Measurements from ENCODE around the gene CRYBG1.
"Not testable (repeated sequence)": the region's sequence is repeated elsewhere in the genome, so short reads cannot be mapped to it uniquely, and the experiment has no call there.

Gene CRYBG1

DNA sequence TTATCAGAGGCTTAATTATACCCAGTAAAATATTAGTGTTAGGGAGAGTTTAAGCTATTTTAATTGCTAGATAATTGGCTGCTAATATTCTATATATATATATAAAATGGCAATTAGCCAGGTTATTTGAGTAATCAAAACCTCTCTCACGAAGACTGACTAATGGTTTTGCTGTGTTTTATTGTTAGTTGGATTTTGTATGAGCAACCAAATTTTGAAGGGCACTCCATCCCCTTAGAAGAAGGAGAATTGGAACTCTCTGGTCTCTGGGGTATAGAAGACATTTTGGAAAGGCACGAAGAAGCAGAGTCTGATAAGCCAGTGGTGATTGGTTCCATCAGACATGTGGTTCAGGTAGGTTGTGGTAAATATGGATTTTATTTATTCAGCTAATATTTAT, 166.6 kb downstream of the CRYBG1 start:
- no peak for DNase-seq (ENCODE audit: low read depth)

GRCh38 chr6:106527979-106528378, 167.5 kb downstream of the CRYBG1 start:
- peak; percentile 93 for DNase-seq (ENCODE audit: low read depth)

- no peak for DNase-seq (ENCODE audit: low read depth)
Measured at GRCh38 chr6:106528521-106528920, 168.0 kb downstream of the CRYBG1 start.

GRCh38 chr6:106529438-106529837, 168.9 kb downstream of the CRYBG1 start:
- DNase-seq (ENCODE audit: low read depth): no peak

DNA sequence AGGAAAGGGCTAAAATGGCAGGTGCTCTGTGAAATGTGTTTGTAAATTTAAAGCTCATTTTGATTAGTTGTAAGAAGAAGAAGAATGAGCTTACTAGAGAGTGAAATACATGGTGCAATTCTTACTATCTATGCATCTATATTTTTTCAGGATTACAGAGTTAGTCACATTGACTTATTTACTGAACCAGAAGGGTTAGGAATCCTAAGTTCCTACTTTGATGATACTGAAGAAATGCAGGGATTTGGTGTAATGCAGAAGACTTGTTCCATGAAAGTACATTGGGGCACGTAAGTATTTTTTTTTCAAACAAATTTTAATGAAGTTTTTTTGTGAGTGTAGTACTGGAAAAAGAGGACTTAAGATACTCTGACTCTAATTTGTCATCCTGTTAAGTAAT, 169.5 kb downstream of the CRYBG1 start:
- DNase-seq (ENCODE audit: low read depth): no peak

- no peak for DNase-seq (ENCODE audit: low read depth)
Measured at GRCh38 chr6:106530502-106530901, 170.0 kb downstream of the CRYBG1 start.

DNA sequence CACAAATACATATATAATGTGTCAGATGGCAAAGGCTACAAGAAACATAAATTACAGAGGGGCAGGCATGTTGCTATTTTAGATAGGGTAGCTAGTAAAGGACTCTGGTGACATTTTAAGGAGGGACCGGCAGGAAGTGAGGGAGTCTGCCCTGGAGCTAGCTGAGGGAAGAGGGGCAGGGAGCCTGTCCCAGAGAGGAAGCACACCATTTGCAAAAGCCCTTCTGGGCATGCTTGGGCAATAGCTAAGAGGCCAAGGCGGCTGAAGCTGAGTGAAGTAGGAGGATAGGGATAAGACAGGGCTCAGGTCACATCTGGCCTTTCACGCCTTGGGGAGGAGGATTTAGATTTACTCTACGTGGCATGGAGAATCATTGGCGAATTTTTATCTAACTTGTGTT, 172.5 kb downstream of the CRYBG1 start:
- no peak for DNase-seq (ENCODE audit: low read depth)

GRCh38 chr6:106534004-106534403, 173.5 kb downstream of the CRYBG1 start:
- DNase-seq (ENCODE audit: low read depth): no peak

DNA sequence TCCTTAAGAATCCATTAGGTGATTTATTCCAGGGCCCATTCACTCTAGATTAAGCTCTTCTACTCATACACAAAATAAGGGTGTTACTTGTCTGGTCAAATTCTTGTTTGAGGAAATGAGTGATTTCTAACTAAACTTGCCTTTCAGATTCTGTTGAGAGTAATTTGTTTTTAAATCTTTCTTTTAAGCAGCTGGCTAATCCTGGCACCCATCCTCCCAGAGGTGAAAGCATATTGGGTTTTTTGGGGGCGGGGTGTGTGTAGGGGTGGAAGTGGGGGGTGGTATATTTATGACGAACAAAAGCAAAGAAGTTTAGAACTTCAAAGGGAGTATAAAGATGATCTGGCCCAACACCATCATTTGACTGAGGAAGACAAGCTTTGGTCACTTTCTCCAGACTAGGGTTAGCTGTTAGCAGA, 174.1 kb downstream of the CRYBG1 start:
- DNase-seq (ENCODE audit: low read depth): no peak

DNA sequence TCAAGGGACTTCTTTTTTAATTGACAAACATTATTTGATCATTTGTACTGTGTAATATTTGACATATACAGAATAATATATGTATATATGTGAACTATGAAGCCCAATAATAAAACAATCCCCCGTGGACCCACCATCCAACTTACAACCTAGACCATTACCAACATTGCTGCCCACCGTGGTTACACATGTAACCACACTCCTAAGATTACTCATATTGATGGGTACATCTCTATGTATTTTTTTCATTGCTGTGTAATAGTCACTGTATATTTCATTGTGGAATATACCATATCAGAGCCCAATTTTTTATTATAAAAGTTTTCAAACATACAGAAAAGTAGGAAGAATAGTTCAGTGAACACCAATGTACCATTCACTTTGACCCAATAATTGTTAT, 174.5 kb downstream of the CRYBG1 start:
- no peak for DNase-seq (ENCODE audit: low read depth)

- DNase-seq (ENCODE audit: low read depth): no peak
Measured at GRCh38 chr6:106536357-106536756, 175.8 kb downstream of the CRYBG1 start.

- DNase-seq (ENCODE audit: low read depth): no peak
Measured at GRCh38 chr6:106536851-106537250, 176.3 kb downstream of the CRYBG1 start.

GRCh38 chr6:106537662-106538061, 177.1 kb downstream of the CRYBG1 start:
- no peak for DNase-seq (ENCODE audit: low read depth)

GRCh38 chr6:106538145-106538544, 177.6 kb downstream of the CRYBG1 start:
- no peak for DNase-seq (ENCODE audit: low read depth)

DNA sequence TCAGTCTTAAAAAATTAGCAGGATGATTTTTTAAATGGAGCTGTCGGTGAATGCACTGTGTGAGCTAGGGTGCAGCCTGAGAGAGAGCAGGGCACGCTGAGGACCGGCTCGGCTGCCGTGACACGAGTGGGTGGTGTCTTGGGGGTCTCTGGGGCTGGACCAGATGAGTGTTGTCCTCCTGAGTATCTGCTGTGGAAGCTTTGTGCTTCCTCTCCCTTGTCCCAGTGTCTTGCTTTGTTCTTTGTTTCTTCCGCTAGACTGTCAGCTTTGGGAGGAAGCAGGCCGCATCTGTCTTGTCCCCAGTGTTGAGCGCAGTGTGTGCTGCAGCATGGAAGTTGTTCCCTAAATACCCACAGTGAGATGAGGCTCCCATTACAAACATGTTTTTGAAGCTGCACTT, 179.4 kb downstream of the CRYBG1 start:
- DNase-seq (ENCODE audit: low read depth): no peak

- no peak for DNase-seq (ENCODE audit: low read depth)
Measured at GRCh38 chr6:106540432-106540831, 179.9 kb downstream of the CRYBG1 start.

DNA sequence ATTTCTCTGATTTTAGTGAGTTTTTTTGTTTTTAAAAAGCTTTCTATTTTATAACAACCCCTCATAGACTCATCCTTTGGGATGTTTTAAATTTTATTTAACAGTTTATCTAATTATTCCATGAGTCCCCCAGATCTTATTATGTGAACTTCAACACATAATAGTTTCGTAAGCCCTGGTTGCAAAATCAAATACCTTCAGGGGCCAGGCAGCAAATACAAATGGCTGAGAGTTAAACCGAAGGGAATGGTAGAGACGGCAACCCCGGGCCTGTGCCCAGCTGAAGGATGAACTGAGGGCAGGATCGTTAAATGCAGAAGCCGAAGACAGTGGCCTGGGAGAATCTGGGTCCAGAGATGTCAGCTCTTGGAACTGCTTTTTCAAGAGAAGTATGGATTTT, 180.4 kb downstream of the CRYBG1 start:
- no peak for DNase-seq (ENCODE audit: low read depth)

DNA sequence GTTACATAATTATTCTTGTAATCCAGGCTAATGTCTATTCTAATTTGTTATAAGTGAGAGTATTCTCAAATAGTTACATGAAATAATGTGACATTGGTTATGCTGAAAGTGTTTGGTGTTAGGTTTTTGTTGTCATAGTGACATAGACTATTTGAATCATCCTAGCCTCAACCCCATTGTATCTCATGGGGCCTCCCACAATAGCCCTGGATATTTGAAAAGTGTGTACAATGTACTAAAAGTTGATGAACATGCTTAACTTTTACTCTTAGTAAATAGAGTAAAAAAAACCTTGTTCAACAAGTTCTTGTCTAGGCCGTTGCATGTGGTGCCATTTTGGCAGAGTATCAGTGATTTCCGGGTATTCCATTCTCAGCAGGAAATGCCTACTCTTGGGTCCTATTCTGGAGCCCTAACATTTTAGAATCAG, 185.8 kb downstream of the CRYBG1 start:
- no peak for DNase-seq (ENCODE audit: low read depth)

DNA sequence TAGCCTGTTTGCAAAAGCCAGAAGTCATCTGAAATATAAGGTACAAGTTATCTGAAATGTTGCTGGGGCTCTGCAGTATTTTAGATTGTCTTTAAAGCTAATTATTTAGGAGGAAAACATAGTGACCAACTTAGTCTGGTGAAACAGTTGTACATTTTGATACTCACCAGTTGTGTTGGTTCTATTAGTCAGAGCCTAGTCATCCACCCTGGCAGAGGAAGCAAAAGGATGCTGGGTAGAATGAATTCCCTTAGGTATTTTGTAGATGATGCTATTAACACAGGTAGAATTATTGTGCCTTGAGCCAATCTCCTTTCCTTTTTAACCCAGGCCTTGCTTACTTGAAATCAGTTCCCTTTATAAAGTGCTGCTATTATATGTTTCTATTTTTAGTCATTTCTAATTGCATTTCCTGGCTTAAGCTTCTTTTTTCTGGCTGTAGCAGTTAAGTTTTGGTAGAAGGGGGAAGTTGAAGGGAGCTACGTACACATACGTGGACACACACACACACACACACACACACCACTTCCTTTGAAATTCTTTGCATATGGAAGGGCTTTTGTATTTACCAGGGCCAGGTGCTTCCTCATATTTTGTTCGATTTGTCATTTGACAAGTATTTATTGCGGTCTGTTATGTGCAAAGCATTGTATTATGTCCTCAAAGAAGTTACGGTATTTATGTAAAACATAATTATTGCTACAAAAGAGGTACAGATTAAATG, 186.3 kb downstream of the CRYBG1 start:
- peak; percentile 48 for DNase-seq (ENCODE audit: low read depth)

GRCh38 chr6:106547601-106548453, 187.3 kb downstream of the CRYBG1 start:
- no peak for DNase-seq (ENCODE audit: low read depth)

DNA sequence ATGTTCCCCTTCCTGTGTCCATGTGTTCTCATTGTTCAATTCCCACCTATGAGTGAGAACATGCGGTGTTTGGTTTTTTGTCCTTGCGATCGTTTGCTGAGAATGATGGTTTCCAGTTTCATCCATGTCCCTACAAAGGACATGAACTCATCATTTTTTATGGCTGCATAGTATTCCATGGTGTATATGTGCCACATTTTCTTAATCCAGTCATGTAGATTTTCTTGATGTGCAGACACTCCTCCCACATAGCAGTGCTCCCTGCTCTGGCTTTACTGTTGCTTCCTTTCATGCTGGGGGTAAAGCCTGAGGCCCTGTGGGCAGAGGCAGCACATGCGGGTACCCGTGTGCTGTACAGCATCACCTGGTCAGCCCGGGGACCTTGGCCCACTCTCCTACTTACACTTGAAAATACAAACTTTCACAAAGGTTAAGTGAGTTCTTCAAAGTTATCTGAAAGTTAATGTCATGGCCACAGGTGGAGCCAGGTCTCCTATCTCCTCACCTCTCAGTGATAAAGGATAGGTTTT, 188.5 kb downstream of the CRYBG1 start:
- not testable (repeated sequence) for DNase-seq (ENCODE audit: low read depth)

GRCh38 chr6:106549521-106549920, 189.0 kb downstream of the CRYBG1 start:
- no peak for DNase-seq (ENCODE audit: low read depth)

DNA sequence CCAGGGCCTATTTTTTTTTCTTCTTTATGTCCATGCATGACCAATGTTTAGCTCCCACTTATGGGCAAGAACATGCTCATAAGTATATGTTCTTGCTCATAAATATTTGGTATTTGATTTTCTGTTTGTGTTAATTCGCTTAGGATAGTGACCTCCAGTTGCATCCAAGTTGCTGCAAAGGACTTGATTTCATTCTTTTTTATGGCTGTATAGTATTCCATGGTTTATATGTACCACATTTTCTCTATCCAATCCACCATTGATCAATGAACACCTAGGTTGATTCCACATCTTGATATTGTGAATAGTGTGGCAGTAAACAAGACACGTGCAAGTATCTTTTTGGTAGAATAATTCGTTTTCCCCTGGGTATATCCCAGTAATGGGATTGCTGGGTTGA, 190.6 kb downstream of the CRYBG1 start:
- no peak for DNase-seq (ENCODE audit: low read depth)
